OCI-M1 (cell line): ENCODE results near the gene ELFN1.

Experiments
- DNase-seq: peaks from one replicate; lab custom pipeline; 2025; lab: John Stamatoyannopoulos, UW

The ELFN1 gene

GRCh38 chr7:1663857-1664651, 6.0 kb upstream of the ELFN1 start:
- no peak for DNase-seq

GRCh38 chr7:1664711-1665548, 5.1 kb upstream of the ELFN1 start:
- DNase-seq, result peak; percentile 65

DNA sequence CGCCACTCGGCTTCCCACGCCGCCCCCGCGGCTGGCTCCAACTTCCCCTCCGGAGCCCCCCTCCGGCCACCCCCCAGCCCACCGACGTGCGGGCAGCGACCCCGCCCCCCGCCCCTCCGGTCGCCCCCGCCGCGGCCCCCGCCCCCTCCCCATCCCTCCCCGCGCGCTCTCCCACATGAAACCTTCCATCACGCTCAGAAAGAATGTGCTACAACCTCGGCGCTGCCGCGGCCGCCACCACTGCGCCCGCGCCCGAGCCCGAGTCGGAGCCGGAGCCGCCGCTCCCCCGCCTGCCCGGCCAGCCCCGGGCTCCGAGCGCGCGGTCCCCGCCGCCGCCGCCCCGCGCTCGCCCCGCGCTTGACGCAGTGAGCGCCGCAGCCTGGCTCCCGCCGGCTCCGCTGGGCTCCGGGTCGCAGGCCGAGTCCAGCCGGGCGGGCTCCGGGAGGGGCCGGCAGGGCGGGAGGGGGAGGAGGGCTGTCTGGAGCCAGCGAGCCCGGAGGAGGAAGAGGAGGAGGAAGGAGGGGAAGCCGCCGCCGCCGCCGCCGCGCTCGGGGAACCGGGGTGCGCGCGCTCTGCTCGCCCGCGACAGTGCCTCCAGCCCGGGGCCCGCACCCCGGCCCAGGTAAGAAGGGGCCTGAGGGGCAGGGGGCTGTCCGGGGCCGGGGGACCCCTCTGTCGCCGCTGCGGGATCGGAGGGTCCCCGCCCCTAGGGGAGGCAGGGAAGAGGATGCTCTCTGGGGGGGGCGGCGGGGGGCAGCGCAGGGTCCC, 4.3 kb upstream of the ELFN1 start:
- no peak for DNase-seq

DNA sequence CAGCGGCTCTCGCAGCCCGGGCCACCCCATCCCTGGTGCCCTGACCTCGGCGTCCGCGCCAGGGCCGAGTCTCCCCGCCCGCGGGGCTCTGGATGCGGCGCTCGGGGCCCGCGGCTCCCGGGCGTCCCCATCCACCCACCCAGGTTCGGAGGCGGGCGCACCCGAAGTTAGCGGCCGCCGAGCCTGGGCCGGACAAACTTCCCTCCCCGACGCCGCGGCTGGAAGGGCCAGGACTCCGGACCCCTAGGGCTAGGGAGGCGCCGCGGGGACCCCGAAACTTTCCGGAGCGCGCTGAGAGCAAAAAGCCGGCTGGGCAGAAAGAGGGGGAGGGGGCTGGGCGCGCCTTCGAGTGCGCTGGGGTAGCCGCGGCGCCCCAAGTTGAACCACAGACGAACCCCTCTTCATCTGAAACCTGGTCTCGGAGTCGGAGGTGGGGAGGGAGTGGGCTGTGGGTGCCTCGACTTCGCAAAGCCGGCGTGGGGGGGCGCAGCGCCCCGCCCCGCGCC, 3.7 kb upstream of the ELFN1 start:
- DNase-seq, result no peak

DNA sequence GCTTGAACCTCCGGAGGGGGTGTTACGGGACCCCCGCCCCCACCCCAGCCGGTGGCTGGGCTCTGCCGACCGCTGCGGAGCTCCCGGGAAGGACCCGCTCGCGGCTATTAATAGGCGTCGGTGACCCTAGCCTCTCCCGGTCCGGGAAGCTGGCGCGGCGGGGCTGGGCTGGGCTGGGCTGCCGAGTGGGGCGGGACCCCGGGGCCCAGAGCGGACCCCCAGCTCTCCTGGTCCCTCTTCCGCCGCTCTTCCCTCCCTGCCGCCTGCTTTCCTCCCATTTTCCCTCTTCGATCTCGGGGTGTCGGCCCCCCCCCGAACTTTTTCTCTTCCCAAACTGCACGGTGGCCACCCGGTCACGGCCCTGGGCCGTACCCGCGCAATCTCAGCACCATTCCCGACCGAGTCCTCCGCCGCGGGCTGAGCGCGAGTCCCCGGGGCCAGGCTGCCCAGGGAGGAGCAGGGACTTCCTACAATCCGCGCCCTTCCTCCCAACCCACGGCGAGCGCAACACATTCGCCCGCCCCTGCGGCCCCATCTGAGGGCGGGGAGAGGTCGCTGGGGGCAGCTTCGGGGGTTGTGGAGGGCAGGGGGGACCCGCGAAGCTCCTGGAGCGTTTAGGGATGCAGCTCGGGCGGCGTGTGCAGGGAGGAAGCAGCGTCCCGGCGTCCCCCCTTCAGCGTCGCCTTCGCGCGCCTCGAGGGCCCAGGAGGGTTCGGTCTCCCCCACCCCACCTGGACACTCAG, 3.1 kb upstream of the ELFN1 start:
- no peak for DNase-seq

DNA sequence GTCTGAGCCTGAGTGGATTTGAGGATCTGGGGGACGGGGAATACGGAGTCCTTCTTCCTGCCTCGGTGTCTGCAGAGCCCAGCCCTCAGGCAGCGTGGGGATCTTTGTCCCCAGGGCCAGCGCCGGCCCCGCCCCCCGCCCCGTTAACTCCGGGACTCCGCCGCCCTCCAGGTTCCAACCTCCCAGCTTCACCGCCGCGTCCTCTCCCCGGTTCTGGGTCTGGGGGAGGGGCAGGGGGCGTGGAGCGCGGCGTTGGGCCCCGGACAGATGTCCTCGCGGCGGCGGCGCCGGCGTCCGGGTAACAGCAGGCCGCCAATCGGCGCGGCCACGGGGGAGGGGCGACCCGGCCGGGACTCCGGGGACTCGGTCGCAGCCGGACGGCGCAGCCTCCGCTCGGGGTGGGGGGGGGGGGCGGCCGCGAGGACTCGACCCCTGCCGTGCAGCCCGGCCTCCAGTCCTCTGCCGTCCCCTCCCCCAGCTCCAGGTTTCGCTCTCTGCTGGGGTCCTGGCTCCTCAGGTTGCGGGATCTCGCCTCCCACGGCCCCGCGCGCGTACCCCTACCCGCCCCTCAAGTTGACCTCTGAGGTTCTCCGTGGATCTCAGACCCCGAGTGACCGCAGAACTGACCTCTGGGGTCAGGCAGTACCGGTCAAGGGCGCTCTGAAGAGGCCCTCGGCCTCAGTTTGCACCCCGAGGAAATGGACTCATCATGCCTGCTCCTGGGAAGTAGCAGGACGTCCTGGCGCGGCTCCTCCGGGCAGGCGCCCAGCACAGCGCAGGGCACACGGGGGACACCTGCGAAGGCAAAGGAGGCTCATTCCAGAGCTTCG, 2.3 kb upstream of the ELFN1 start:
- no peak for DNase-seq

DNA sequence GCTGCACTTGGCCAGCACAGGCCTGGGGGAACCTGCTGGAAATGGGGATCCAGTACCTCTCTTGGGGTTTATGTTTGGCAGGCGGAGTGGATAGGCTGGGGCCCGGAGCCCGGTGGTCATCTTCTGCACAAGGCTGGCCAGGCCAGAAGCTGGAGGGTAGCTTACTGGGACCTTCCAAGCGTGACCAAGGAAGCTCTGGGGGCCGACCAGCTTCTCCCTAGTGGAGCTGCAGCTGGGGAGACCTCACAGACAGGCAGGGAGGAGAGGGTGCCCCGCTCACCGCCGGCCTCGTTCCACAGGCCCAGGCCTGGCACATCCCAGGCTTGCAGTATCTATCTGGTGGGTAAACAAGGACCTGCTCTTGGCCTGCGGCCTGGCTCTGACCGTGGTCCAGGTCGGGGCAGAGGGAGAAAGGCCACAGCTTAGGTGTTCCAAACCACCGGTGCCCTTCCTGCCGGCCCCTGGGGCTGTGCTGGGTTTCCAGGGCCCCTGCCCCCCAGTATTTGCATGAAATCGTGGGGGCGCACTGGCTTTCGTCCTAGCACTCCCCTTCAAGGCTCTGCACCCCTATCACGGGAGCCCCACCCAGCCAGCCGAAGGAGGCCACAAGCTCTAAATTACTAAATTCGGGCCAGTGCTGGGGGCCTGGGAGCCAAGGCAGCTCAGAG, 1.5 kb upstream of the ELFN1 start:
- DNase-seq, result no peak

DNA sequence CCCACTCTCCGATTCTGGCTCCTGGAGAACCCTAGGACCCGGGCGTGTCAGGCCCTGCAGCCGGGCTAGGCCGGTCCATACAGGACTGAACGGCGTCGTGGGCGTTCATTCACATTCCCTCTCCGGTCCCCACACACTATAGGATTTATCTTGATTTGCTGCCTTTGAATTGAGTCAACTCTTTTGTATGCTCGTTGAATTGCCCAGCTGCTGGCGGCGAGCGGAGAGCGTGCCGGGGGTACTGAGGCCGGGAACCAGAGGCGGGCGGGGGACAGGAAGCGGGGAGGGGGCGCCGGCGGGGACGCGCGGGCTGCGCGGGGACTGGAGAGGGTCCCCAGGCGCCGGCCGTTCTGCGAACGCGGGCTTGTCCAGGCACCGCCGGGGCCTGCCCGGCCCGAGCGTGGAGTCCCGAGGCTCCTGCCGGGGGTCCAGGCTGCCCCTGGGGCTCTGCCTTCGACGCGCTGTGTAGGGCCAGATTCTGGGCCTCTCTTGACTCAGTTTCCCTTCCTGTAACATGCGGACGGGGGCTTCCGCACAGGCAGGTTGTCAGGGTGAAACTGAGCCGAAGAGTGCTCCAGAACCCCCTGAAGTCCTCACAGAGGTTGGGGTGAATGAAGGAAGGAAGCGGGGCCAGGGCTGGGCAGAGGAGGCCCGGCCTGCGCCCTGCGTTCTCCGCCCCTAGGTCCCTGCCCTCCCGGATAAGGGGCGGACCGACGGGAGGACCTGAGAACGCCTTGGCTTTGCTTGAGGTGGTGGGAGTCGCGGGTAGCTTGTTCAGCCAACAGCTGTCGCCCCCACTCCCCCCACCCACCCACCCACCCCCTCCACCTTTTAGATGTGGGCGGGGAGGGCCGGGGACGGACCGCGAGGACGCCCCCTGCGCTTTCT, 769 bp upstream of the ELFN1 start:
- peak; percentile 11 for DNase-seq

GRCh38 chr7:1670894-1671593, 967 bp downstream of the ELFN1 start:
- DNase-seq, result no peak

- no peak for DNase-seq
These were observed 1.7 kb downstream of the ELFN1 start for GRCh38 chr7:1671594-1672451.

- DNase-seq, result no peak
These were observed 2.9 kb downstream of the ELFN1 start for GRCh38 chr7:1672851-1673486.

DNA sequence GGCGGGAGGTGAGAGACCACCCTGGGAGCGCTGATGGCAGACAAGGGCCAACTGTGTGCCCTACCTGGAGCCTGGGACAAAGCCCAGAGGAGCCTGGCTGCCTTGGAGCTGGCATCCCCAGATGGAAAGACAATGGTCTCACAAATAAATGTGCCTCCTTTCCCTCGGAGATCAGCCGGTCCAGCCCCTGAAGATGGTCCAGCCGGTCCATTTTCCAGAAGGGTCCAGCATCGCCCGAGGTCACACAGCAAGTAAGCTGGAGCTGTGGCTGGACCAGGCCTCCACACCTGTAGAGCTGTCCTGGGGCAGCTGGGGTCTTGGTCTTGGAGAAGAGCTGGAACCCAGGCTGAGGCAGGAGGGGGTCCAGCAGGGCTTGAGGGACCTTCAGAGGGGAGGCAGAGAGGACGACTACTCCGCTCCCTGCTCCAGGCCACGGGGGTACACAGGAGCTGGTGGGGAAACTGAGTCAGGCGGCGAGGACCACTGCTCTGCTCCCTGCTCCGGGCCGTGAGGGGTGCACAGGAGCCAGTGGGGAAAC, 3.6 kb downstream of the ELFN1 start:
- no peak for DNase-seq

DNA sequence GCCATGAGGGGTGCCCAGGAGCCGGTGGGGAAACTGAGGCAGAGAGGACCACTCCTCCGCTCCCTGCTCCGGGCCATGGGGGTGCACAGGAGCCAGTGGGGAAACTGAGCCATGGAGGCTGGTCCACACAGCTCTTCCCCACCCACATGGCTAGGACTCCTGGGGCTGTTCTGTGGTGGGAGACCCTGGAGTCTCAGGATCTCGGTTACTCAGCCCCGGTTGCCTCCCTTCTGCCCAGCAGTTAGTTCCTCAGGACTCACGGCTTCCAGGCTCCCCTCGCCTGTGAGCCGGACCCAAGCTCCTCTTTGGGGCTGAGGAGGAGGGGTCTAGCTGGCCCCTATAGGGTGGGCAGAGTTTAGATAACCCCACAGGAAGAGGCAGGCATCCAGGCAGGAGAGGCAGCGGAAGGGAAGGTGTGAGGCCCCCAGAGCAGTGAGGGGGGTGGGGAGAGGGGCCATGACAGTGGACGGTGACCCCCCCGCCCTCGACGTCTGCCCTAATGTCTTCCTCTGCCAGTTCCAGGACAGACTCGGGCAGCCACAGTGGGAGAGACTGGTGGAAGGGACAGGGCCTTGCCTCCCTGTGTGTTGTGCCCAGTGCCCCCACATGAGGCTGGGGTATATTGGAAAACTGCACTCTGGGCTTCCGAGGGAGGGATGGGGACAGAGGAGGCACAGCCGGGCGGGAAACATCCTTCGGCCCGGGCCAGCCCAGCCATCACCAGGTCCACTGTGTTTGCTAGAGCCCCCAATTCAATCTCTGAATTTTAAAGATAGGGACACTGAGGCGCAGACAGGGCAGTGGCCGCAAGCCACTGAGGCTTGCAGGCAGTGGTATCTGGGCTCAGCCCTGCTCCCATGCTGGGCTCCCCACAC, 4.3 kb downstream of the ELFN1 start:
- no peak for DNase-seq

- DNase-seq, result no peak
These were observed 5.1 kb downstream of the ELFN1 start for GRCh38 chr7:1675036-1675671.
